ENCODE data around the gene PTCRA.
"Not testable (repeated sequence)": the region's sequence is repeated elsewhere in the genome, so short reads cannot be mapped to it uniquely, and the experiment has no call there.

The PTCRA gene

GRCh38 chr6:42947950-42948349 lies 32.1 kb downstream of the PTCRA start:
- no peak for DNase-seq

GRCh38 chr6:42952389-42952788 lies 36.5 kb downstream of the PTCRA start:
- DNase-seq = no peak

GRCh38 chr6:42954405-42954804 lies 38.6 kb downstream of the PTCRA start:
- not testable (repeated sequence) for DNase-seq

- no peak for DNase-seq
Observed at GRCh38 chr6:42958125-42958524, 42.3 kb downstream of the PTCRA start.

GRCh38 chr6:42959917-42960242 lies 44.0 kb downstream of the PTCRA start:
- no peak for DNase-seq

- peak; percentile 47 for DNase-seq
Observed at GRCh38 chr6:42960243-42961019, 44.6 kb downstream of the PTCRA start, which contains the start of gene GNMT. Gene GNMT, plus strand, starts transcription at chr6:42960754. Its CDS starts 14 bp downstream, at chr6:42960768.

GRCh38 chr6:42961020-42961470 lies 45.2 kb downstream of the PTCRA start:
- no peak for DNase-seq

- DNase-seq = no peak
Observed at GRCh38 chr6:42962096-42962495, 46.2 kb downstream of the PTCRA start.

- DNase-seq = no peak
Observed at GRCh38 chr6:42962502-42963178, 46.8 kb downstream of the PTCRA start.

- no peak for DNase-seq
Observed at GRCh38 chr6:42963179-42963854, 47.5 kb downstream of the PTCRA start.

- DNase-seq = no peak
Observed at GRCh38 chr6:42963855-42964605, 48.2 kb downstream of the PTCRA start.

- DNase-seq = no peak
Observed at GRCh38 chr6:42966571-42966970, 50.7 kb downstream of the PTCRA start.

GRCh38 chr6:42967228-42967627 lies 51.4 kb downstream of the PTCRA start:
- no peak for DNase-seq

GRCh38 chr6:42968126-42968701 lies 52.4 kb downstream of the PTCRA start:
- no peak for DNase-seq

- no peak for DNase-seq
Observed at GRCh38 chr6:42968783-42969182, 52.9 kb downstream of the PTCRA start.

- DNase-seq = no peak
Observed at GRCh38 chr6:42969431-42969830, 53.6 kb downstream of the PTCRA start.

- DNase-seq = no peak
Observed at GRCh38 chr6:42969934-42970333, 54.1 kb downstream of the PTCRA start.

- no peak for DNase-seq
Observed at GRCh38 chr6:42970871-42971612, 55.2 kb downstream of the PTCRA start.

GRCh38 chr6:42971746-42972327 lies 56.0 kb downstream of the PTCRA start:
- no peak for DNase-seq

GRCh38 chr6:42973926-42974325 lies 58.1 kb downstream of the PTCRA start:
- no peak for DNase-seq

- no peak for DNase-seq
Observed at GRCh38 chr6:42974919-42975505, 59.2 kb downstream of the PTCRA start.

All from activated CD4-positive, CD25-positive, alpha-beta regulatory T cell treated with anti-CD3 and anti-CD28 coated beads, Interleukin-2, amount 50 U/mL, for 72 hours (primary cell).